ENCODE results near the gene TP53AIP1. TPM values are rescaled to one million over a fixed set of nuclear protein-coding genes. Genes with fewer than 3 reads are reported as not detected.
A peak's percentile ranks its signal among the peaks of the same experiment; 100 is the strongest.

The TP53AIP1 gene
- total RNA-seq, 2 donors from 2014 or later = not detected

- Mint-ChIP-seq H3K4me1 (no peaks in the 10 kb centered on the region), H3K27ac (no peak overlapping the region), H3K27me3 (ENCODE audit: insufficient read depth) (peaks cover 12% of the 10 kb centered on the region), H3K4me3 (no peak overlapping the region), H3K9me3 (no peaks in the 10 kb centered on the region), H3K36me3 (ENCODE audit: low read depth) (peaks cover 3% of the 10 kb centered on the region)
- Histone ChIP-seq H3K36me3 (ENCODE audit: control insufficient read depth, insufficient read depth, low read length) (no peaks in the 10 kb centered on the region), H3K9ac (ENCODE audit: extremely low read depth, low read length, poor library complexity, severe bottlenecking) (no peak overlapping the region), H3K27ac (ENCODE audit: low read depth, low read length) (no peak overlapping the region), H3K9me3 (ENCODE audit: control insufficient read depth, low read length) (no peaks in the 10 kb centered on the region), H3K27me3 (ENCODE audit: control insufficient read depth, insufficient read depth, low read length, poor library complexity, severe bottlenecking) (no peaks in the 10 kb centered on the region), H3K4me1 (ENCODE audit: control insufficient read depth, insufficient read depth, low read length) (no peaks in the 10 kb centered on the region), H3K4me3 (ENCODE audit: low read length) (no peak overlapping the region)
- no peak for TF ChIP-seq CTCF (conservative IDR thresholded peaks at IDR 0.05)
- WGBS, 2 experiments (ENCODE audit: insufficient coverage in 1 of 2, insufficient read length in 1 of 2) = 50 to 63% methylated on average over 2 to 3 of the region's 3 CpGs
- DNase-seq = no peak
Measured at GRCh38 chr11:128916037-128916572, 26.6 kb downstream of the TP53AIP1 start.

- H3K4me3 ChIP-seq (ENCODE audit: low read length) = no peak overlapping the region
- H3K4me1 ChIP-seq (ENCODE audit: control insufficient read depth, insufficient read depth, low read length) = no peaks in the 10 kb centered on the region
- H3K9ac ChIP-seq (ENCODE audit: extremely low read depth, low read length, poor library complexity, severe bottlenecking) = no peak overlapping the region
- TF ChIP-seq CTCF (conservative IDR thresholded peaks at IDR 0.05) = no peak
- no peaks in the 10 kb centered on the region for H3K36me3 ChIP-seq (ENCODE audit: control insufficient read depth, insufficient read depth, low read length)
- H3K36me3 Mint-ChIP-seq (ENCODE audit: low read depth) = peaks cover 3% of the 10 kb centered on the region
- H3K9me3 ChIP-seq (ENCODE audit: control insufficient read depth, low read length) = no peaks in the 10 kb centered on the region
- no peak for DNase-seq
- H3K4me1 Mint-ChIP-seq = no peaks in the 10 kb centered on the region
- WGBS, 2 experiments (ENCODE audit: insufficient coverage in 1 of 2, insufficient read length in 1 of 2) = 83 to 100% methylated on average over 1 to 6 of the region's 6 CpGs
- H3K27ac ChIP-seq (ENCODE audit: low read depth, low read length) = no peak overlapping the region
- H3K27ac Mint-ChIP-seq = no peak overlapping the region
- no peaks in the 10 kb centered on the region for H3K27me3 ChIP-seq (ENCODE audit: control insufficient read depth, insufficient read depth, low read length, poor library complexity, severe bottlenecking)
- H3K27me3 Mint-ChIP-seq (ENCODE audit: insufficient read depth) = peaks cover 10% of the 10 kb centered on the region
- H3K9me3 Mint-ChIP-seq = no peaks in the 10 kb centered on the region
- H3K4me3 Mint-ChIP-seq = no peak overlapping the region
Measured at GRCh38 chr11:128915149-128915521, 27.5 kb downstream of the TP53AIP1 start.

GRCh38 chr11:128914216-128915148 lies 28.2 kb downstream of the TP53AIP1 start:
- TF ChIP-seq CTCF (conservative IDR thresholded peaks at IDR 0.05) = no peak
- Mint-ChIP-seq H3K4me1 (no peaks in the 10 kb centered on the region), H3K27me3 (ENCODE audit: insufficient read depth) (peaks cover 12% of the 10 kb centered on the region), H3K4me3 (no peak overlapping the region), H3K27ac (no peak overlapping the region), H3K9me3 (no peaks in the 10 kb centered on the region), H3K36me3 (ENCODE audit: low read depth) (peaks cover 3% of the 10 kb centered on the region)
- no peak overlapping the region for H3K9ac ChIP-seq (ENCODE audit: extremely low read depth, low read length, poor library complexity, severe bottlenecking)
- no peaks in the 10 kb centered on the region for H3K9me3 ChIP-seq (ENCODE audit: control insufficient read depth, low read length)
- WGBS, 2 experiments (ENCODE audit: insufficient coverage in 1 of 2, insufficient read length in 1 of 2) = 86 to 87% methylated on average over 7 to 18 of the region's 18 CpGs
- no peaks in the 10 kb centered on the region for H3K36me3 ChIP-seq (ENCODE audit: control insufficient read depth, insufficient read depth, low read length)
- no peaks in the 10 kb centered on the region for H3K27me3 ChIP-seq (ENCODE audit: control insufficient read depth, insufficient read depth, low read length, poor library complexity, severe bottlenecking)
- peak; percentile 38 for DNase-seq
- H3K4me1 ChIP-seq (ENCODE audit: control insufficient read depth, insufficient read depth, low read length) = no peaks in the 10 kb centered on the region
- H3K27ac ChIP-seq (ENCODE audit: low read depth, low read length) = no peak overlapping the region
- no peak overlapping the region for H3K4me3 ChIP-seq (ENCODE audit: low read length)
